ENCODE measurements around the gene QRICH1.

- TF ChIP-seq CTCF (IDR thresholded peaks at IDR 0.05): no peak
- TF ChIP-seq POLR2A (IDR thresholded peaks at IDR 0.05): no peak
These were observed 92.7 kb downstream of the QRICH1 start for GRCh38 chr3:49001155-49001554.

All from suprapubic skin (tissue), 3 donors.